SKM-1 (cell line): Measurements from ENCODE around the gene HSBP1L1.

ENCODE experiments used
- DNase-seq: peaks from one replicate; lab custom pipeline; 2025; ENCODE audit not compliant: unreplicated experiment; lab: John Stamatoyannopoulos, UW

Gene HSBP1L1

DNA sequence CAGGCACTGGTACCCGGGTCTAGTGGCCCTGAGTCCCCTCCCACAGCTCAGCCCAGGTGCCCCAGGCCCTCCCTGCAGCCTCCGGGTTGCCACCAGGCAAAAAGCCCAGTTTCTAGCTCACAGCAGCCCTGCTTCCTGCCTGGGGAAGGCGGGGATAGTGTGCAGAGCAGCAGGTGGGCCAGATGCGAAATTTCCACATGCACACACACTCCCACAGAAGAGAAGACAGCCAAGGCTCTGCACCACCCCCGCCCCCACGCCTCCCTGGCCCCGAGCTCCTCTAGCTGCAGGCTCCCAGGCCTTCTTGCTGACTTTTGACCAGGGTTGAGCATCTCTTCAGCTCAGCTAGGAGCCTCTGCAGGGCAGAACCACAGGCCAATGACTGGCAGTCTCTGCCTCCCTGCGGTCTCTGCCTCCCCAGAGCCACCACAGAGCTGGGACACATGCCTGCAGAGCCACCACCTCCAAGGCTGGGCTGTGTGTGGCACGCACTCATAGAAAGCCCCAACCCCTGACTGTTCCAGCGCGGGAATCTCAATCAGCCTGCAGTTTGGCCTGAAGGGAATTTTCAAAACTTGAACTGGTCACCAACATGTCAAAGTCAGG, 20.2 kb upstream of the HSBP1L1 start:
- DNase-seq = no peak

DNA sequence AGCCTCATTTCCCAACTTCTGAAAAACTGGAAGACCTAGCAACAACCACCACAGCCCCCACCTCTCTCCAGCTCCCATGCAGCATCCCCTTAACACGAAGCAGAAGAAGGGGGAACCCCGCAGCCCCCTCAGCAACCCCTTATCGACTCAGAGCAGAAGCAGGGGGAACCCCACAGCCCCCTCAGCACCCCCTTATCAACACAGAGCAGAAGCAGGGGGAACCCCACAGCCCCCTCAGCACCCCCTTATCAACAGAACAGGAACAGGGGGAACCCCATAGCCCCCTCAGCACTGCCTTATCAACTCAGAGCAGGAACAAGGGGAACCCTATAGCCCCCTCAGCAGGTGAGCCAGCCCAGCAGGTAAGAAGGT, 19.7 kb upstream of the HSBP1L1 start:
- DNase-seq = no peak

DNA sequence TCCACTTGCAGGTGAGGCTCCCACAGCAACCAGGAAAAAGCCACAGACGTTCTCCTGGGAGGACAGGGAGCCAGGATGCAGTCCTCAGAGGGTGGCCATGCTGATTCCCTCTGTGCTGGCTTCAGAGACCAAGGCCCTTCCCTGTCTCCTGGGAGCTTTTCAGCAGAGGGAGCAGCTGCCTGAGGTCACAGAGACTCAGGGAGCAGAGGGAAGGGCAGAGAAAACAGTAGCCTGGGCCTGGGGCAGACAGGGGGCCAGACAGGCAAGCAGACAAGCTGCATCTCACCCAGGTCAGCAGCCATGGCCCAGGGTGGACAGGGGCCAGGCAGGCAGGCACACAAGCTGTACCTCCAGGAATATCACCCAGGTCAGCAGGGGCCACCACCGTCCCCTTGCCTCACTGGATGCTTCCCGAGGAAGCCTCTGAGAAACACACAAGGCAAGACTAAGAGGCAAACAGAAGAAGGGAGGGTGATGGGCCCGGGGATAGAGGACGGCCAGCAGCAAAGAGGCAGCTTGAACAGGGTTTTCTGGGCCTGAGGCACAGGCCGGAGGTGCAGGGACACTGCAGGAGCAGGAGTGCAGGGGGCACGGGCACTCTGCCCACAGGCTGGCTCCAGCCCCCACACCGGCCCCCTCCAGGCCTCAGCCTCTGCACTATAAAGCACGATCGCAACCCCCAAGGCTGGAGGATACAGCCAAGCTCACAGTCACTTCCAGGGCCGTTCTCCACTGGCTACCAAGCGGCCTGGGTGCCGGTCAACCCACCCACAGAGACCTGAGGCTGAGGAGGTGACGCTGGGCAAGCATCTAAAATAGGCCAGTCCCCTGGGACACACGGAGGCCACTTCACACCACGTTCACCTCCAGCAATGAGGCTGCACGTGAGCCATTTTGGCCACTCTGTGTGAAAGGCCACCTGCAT, 19.1 kb upstream of the HSBP1L1 start:
- DNase-seq = no peak

DNA sequence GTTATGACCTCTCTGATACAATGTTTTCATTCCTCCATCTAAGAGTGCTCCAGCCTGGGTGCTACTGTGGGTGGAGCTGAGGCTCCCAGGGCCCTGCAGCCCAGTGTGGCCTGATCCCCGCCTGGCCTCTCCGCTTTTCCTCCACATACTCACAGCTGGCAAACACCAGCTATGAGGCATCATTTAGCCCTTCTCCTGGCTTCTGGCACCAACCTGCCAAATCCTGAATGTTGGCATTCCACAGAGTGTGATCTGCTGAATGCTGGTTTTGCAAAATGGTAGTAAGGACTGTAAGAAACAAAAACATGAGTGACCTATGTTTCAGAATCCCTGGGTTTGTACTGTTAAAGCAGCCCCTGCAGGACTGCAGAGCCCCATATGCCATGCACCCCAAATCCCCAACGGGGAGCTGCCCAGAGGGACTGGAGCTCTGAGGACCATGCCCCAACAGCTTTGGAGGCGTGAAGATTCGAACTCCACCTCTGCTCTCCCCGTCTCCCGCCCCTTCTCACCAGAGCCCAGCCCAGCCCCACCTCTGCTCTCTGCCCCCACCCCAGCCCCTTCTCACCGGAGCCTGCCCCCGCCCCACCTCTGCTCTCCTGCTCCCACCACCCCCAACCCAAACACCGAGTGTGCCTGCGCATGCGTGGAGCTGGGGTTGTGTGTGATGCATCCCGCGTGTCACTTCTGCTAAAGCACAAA, 17.2 kb upstream of the HSBP1L1 start:
- DNase-seq = no peak

DNA sequence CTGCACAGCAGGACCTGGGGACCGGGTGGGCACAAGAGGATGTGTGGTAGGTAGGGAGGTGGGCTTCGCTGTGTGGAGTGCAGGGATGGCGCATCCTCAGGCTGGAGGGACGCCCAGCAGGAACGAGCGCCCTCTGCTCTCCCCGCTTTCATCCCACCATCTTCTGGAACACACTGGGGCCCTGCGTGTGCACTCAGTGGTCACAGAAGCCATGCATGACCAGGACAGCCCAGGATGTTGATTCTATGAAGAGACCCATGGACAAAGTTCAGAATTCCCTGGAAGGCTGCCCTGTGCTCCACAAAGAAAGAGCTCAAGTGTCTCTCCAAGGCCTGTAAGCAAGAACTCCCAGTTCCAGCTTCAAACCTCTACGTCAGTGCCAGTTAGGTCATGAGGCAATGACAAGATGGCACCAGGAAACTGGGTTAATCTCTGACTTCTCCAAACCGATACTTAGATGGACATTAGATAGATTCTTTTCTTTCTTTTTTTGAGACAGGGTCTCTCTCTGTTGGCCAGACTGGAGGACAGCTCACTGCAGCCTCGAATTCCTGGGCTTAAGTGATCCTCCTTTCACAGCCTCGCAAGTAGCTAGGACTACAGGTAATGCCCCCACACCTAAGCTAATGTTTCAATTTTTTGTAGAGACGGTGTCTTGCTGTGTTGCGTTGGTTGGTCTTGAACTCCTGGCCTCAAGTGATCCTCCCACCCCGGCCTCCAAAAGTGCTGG, 16.4 kb upstream of the HSBP1L1 start:
- DNase-seq = no peak

DNA sequence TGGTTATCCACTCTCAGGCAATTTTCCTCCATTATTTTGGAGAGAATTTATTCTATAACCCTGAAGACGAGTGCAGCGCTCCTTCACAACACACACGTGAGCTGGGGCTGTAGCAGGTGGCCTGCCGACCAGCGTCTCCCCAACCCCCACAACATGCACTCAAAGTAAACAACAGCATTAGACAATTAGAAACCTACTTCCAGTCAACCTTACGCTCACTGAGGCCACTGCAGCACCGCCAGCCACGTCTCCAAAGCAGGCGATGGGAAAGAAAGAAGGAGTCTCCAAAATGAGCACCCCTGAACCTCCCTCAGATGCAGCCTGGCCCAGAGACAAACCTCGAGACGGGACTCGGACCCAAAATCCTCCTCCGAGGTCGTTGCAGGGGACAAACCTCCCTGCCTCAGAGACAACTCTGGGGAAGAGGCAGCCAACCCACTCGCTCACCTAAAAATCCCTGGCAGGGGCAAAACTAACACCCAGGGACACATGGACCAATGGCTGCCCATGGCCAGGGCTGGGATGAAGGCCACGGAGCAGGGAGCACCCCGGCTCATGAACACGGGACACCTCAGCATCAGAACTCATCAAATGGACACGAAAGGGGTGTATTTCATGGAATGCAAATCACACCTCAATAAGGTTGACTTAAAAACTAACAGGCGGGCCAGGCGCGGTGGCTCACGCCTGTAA, 15.6 kb upstream of the HSBP1L1 start:
- DNase-seq = no peak

DNA sequence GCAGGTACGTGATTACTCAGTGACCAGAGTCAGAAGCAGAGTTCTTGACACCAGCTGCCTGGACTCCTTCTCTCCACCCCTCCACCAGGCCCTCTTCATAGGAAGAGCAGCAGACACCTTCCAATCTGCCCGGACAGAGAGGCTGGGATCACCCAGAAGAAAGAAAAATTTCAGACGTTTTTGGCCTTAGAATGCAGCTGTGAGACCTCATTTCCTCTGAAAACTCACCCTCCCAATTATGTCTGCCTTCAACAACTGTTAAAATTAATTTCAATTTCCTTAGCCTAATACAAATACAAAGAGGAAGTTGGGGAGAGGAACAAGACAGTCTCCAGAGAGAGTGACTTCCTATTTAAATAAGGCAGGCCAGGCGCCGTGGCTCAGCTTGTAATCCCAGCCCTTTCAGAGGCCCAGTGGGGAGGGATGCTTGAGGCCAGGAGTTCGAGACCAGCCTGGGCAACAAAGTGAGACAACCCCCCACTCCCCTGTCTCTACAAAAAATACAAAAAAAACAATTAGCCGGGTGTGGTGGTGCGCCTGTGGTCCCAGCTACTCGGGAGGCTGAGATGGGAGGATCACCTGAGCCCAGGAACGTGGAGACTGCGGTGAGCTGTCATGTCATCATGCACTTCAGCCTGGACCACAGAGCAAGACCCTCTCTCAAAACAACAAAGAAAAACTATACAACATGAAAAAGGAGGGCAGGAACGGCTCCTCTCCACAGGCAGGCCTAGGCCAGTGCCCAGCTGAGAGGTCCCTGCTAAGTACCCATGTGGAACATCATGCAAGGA, 14.6 kb upstream of the HSBP1L1 start:
- DNase-seq = peak; percentile 97

DNA sequence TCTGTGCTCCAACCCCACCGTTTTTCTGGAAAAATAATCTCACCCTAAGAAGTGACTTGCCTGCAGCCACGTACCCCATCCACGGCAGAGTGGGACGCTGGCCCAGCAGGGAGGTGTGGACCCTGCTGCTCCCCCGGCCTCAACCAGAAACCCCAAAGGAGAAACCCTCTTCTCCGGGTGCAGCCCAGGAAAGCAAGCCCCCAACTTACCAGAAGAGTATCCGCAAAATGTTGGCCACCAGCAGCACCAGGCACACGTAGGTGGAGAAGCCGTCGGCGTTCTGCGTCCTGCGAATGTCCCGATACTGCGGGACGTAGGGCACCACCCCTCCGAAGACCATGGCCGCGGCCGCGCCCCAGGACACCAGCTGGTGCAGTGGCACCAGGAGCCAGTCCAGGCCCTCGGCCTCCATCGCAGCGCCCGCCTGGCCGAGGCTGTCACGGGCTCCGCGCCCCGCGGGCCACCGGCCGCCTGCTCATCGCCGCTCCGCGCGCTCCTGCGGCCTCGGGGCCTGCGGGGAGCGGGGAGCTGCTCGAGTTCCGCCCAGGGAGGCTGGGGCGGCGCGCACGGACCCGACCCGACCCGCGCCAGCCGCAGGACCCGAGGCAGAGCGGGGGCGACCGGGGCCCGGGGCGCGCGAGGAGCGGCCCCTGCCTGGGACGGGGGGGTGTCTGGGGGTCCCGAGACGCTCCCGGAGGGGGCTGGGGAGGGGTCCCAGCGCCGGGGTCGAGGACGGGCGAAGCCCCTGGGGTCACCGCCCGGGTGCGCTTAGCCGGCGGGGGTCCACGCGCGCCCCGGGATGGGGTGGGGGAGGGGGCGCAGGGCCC, 13.7 kb upstream of the HSBP1L1 start:
- DNase-seq = no peak

DNA sequence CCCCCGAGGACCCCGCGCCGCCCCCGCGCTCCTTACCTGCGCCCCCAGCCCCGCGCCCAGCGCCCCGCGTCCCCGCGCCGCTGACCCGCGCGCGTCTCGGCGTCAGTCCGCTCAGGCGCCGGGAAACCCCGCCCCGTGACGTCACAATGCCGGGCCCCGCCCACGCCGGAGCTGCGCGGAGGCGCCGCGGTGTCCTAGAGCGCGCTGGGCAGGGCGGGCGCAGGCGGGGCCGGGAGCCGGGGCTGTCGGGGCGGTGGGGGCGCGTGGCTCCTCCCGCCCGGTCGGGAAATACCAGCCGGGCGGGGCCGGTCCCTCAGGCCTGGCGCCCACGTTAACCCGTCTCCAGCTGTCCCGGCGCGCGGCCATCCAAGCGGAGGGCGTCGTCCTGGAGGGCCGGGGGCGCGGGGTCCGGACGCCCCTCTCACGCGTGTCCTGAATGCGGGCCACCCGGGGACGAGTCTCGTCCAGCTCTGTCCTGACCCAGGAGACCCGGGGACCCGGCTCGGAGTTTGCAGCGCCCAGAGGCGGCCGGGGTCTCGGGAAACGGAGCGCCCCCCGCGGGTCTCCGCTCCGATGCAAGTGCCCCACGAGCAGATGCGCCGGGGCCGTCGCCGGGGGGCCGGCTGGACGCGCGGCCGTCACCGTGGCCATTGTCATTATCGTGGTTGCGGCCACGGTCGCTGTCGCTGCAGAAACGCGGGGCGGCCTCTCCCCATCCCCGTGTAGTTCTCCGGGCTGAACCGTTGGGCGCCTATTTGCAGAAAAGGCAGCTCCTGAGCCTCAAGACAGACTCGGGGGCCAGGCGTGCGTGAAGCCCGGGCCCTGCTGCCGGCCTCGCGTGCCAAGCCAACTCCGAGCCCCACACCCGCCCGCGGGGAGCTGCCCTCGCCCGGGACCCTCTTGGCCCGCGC, 12.6 kb upstream of the HSBP1L1 start, which contains the start of gene SLC66A2:
Gene SLC66A2, minus strand, starts transcription at position 109 of the 911 bp plus-strand sequence. CDS start 727 bp downstream, outside the sequence.
- peak; percentile 58 for DNase-seq

DNA sequence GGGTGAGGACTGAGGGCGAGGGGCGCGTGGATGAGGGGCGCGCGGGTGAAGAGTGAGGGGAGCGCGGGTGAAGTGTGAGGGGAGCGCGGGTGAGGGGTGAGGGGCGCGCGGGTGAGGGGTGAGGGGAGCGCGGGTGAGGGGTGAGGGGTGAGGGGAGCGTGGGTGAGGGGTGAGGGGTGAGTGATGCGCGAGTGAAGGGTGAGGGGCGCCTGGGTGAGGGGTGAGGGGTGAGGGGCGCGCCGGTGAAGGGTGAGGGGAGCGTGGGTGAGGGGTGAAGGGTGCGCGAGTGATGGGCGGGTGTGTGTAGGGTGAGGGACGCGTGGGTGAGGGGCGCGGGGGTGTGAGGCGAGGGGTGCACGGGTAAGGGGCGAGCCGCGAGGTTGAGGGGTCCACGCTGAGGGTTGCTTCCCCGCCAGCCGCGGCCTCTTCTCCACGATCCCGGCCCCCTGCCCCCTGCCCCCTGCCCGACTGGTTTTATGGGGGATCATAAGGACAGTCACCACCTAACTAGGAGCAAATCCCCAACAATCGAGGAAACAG, 11.9 kb upstream of the HSBP1L1 start:
- DNase-seq = no peak

DNA sequence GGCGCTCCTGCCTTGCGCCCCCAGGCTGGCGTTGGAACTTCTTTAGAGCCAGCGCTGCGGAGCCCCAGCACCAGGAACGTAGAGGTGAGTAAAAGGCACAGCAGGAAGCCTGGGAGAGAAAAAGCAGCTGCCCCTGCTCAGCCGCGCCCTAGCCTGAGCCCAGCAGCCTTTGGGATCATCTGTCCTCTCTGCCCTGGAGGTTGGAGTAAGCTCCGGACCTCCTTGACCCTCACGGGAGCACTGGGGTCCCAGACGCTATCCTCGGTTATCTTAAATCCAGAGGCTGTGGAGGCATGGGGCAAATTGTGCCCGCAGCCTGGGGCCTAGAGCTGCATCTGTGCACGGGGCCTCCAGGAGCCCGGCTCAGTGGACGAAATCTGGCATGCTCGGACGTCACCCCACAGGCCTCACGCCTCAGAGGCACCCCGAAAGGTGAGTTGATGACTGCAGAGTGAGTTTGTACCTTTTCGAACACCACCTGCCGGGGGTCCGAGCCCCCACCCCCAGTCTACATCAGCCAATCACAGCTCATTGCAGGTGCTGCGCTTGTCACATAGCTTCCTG, 11.4 kb upstream of the HSBP1L1 start:
- DNase-seq = no peak

DNA sequence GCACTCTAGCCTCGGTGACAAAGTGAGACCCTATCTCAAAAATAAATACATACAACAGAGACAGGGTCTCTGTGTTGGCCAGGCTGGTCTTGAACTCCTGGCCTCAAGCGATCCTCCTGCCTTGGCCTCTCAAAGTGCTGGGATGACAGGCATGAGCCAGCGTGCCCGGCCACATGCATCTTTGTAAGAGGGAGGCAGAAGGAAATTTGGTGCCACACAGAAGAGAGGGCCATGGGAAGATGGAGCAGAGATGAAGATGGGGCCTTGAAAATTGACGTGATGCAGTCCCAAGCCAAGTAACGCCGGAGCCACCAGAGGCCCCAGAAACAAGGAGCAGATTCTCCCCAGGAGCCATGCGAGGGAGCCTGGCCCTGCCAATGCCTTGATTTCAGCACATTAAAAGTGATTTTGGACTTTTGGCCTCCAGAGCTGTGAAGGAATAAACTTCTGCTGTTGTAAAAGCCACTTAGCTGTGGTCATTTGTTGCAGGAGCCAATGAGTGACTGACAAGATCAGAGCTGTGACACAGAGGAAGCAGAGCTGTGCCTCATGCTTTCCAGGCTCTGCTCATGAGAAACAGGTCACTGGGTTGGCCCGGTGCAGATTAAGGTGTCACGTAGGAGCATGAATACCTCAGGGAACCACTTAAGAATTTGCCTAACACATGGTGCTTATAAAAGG, 10.3 kb upstream of the HSBP1L1 start:
- DNase-seq = no peak

DNA sequence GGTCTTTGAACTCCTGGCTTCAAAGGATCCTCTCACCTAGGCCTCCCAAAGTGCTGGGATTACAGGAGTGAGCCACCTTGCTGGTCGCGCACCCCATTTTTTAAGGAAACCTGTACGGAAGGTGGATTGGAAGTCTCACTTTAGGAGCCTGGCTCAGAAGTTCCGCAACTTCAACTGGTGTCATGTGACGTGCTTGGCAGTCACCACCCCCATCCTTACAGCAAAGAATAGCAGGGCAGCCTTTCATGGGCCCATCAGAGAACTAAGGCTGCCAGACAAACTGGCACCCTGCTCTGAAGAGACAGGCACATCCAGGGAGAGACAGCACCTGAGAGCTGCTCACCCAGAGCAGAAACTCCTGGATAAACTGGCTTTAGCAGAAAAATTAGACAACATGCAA, 9.7 kb upstream of the HSBP1L1 start:
- no peak for DNase-seq

DNA sequence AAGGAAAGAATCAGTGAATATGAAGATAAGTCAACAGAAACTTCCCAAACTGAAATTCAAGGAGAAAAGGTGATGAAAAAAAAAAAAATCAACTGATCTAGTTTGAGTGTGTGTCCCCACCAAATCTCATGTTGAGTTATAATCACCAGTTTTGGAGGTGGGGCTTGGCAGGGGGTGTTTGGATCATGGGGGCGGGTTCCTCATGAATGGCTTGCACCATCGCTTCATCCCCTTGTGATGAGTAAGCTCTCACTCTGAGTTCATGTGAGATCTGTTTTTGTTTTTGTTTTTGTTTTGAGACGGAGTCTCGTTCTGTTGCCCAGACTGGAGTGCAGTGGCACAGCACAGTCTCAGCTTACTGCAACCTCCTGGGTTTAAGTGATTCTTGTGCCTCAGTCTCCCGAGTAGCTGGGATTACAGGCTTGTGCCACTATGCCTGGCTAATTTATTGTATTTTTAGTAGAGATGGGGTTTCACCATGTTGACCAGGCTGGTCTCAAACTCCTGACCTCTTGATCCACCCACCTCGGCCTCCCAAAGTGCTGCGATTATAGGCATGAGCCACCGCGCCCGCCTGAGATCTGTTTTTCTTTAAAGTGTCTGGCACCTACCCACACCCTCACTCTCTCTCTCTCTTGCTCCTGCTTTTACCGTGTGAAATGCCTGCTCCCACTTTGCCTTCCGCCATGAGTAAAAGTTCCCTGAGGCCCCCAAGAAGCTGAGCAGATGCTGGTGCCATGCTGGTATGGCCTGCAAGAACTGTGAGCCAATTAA, 9.0 kb upstream of the HSBP1L1 start:
- no peak for DNase-seq

DNA sequence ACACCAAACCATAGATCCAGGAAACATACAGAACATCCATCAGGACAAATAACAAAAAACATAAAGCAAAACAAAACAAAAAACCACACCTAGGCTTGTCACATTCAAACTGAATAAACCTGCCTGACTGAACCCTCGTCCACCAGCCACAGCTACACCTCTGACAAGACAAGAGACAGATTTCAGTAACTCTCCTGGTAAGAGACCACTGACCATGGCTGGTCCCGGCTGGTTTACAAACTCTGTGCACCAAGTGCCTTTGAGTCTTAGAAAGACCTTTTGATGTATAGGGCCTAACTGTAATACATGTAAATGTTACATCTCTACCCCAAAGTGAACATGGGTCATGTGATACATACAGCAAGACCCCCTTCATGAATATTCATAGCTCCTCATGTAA, 8.2 kb upstream of the HSBP1L1 start:
- no peak for DNase-seq

DNA sequence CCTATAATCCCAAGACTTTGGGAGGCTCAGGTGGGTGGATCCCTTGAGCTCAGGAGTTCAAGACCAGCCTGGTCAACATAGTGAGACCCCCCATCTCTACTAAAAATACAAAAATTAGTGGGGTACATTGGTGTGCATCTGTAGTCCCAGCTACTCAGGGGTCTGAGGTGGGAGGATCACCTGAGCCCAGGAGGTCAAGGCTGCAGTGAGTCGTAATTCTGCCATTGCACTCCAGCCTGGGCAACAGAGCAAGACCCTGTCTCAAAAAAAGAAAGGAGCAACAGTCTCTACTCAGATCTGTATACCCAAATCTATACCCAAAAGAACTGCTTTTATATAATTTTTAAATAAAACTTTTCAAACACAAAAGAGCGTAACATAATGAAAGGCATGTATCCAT, 5.5 kb upstream of the HSBP1L1 start:
- no peak for DNase-seq
